ENCODE measurements around the gene NEURL3.

NEURL3 gene

GRCh38 chr2:96536445-96537065, 31.4 kb upstream of the NEURL3 start, which contains the start of gene ARID5A:
ARID5A (plus strand) TSS chr2:96536752; CDS start chr2:96536827, 75 bp downstream.
- peak within 1 kb of the TSS; percentile 82 for H2AFZ ChIP-seq (ENCODE audit: low read length)
- no peak for TF ChIP-seq CTCF (conservative IDR thresholded peaks at IDR 0.05; ENCODE audit: low read length)
- TF ChIP-seq EZH2phosphoT487 (IDR thresholded peaks at IDR 0.05; ENCODE audit: borderline replicate concordance): no peak
- peaks cover 60% of the 10 kb centered on the region for H3K4me1 ChIP-seq (ENCODE audit: insufficient read depth, low read length, poor library complexity, severe bottlenecking)
- no peaks in the 10 kb centered on the region for H3F3A ChIP-seq (ENCODE audit: low read depth)
- H3K4me2 ChIP-seq (ENCODE audit: low read depth, low read length, poor library complexity, severe bottlenecking): peak within 1 kb of the TSS; percentile 93
- H4K20me1 ChIP-seq (ENCODE audit: insufficient read depth, low read length, poor library complexity, severe bottlenecking): peaks cover 34% of the 10 kb centered on the region
- H3K4me3 ChIP-seq (ENCODE audit: low read length, poor library complexity, severe bottlenecking): peak within 1 kb of the TSS; percentile 79
- no peaks in the 10 kb centered on the region for H3K9me3 ChIP-seq (ENCODE audit: insufficient read depth, low read depth, low read length)
- no peaks in the 10 kb centered on the region for H3K9me2 ChIP-seq (replicated peaks; ENCODE audit: low read depth, low read length)
- H3K27me3 ChIP-seq (ENCODE audit: insufficient read depth, low read length, poor library complexity, severe bottlenecking): no peaks in the 10 kb centered on the region
- H3K79me2 ChIP-seq (ENCODE audit: insufficient read depth, low read length): peaks cover 40% of the 10 kb centered on the region
- H3K9ac ChIP-seq (ENCODE audit: low read depth, low read length, poor library complexity, severe bottlenecking): peak within 1 kb of the TSS; percentile 76
- no peaks in the 10 kb centered on the region for H3K36me3 ChIP-seq (ENCODE audit: insufficient read depth, low read length)

GRCh38 chr2:96535331-96535730, 30.2 kb upstream of the NEURL3 start:
- peaks cover 31% of the 10 kb centered on the region for H3K79me2 ChIP-seq (ENCODE audit: insufficient read depth, low read length)
- H3K4me3 ChIP-seq (ENCODE audit: low read length, poor library complexity, severe bottlenecking): no peak overlapping the region
- no peak overlapping the region for H3K9ac ChIP-seq (ENCODE audit: low read depth, low read length, poor library complexity, severe bottlenecking)
- no peak overlapping the region for H2AFZ ChIP-seq (ENCODE audit: low read length)
- no peak for TF ChIP-seq CTCF (conservative IDR thresholded peaks at IDR 0.05; ENCODE audit: low read length)
- no peak for TF ChIP-seq EZH2phosphoT487 (IDR thresholded peaks at IDR 0.05; ENCODE audit: borderline replicate concordance)
- no peaks in the 10 kb centered on the region for H3K36me3 ChIP-seq (ENCODE audit: insufficient read depth, low read length)
- H3K27me3 ChIP-seq (ENCODE audit: insufficient read depth, low read length, poor library complexity, severe bottlenecking): no peaks in the 10 kb centered on the region
- no peak overlapping the region for H3K4me2 ChIP-seq (ENCODE audit: low read depth, low read length, poor library complexity, severe bottlenecking)
- H3K9me3 ChIP-seq (ENCODE audit: insufficient read depth, low read depth, low read length): no peaks in the 10 kb centered on the region
- no peaks in the 10 kb centered on the region for H3F3A ChIP-seq (ENCODE audit: low read depth)
- H3K4me1 ChIP-seq (ENCODE audit: insufficient read depth, low read length, poor library complexity, severe bottlenecking): peaks cover 67% of the 10 kb centered on the region
- H3K9me2 ChIP-seq (replicated peaks; ENCODE audit: low read depth, low read length): no peaks in the 10 kb centered on the region
- peaks cover 31% of the 10 kb centered on the region for H4K20me1 ChIP-seq (ENCODE audit: insufficient read depth, low read length, poor library complexity, severe bottlenecking)

DNA sequence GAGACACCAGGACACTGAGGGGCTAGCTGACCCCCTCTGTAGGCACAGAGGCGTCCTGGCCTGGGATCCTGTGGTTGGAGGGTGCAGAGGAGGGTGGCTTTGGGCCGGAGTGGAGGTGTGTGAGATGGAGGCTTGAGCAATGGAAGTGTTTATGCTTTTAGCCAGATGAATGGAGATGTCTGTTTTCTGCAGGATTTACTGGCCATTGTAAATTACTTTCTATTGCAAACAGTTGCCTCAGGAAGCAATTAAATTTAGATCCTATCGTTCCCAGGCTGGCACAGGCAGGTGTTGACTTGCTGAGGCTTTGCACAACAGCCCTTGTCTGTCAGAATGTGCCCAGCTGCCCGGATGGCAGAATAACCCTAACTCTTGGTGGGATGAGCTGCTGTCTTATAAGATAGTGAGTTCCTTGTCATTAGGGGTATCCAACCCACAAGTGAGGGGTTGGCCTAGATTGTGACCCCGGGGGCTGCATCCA, 29.6 kb upstream of the NEURL3 start:
- H3K4me3 ChIP-seq (ENCODE audit: low read length, poor library complexity, severe bottlenecking): no peak overlapping the region
- H3K79me2 ChIP-seq (ENCODE audit: insufficient read depth, low read length): peaks cover 26% of the 10 kb centered on the region
- H3K4me2 ChIP-seq (ENCODE audit: low read depth, low read length, poor library complexity, severe bottlenecking): no peak overlapping the region
- peaks cover 26% of the 10 kb centered on the region for H4K20me1 ChIP-seq (ENCODE audit: insufficient read depth, low read length, poor library complexity, severe bottlenecking)
- H3F3A ChIP-seq (ENCODE audit: low read depth): no peaks in the 10 kb centered on the region
- no peaks in the 10 kb centered on the region for H3K27me3 ChIP-seq (ENCODE audit: insufficient read depth, low read length, poor library complexity, severe bottlenecking)
- H3K9me3 ChIP-seq (ENCODE audit: insufficient read depth, low read depth, low read length): no peaks in the 10 kb centered on the region
- no peaks in the 10 kb centered on the region for H3K36me3 ChIP-seq (ENCODE audit: insufficient read depth, low read length)
- TF ChIP-seq EZH2phosphoT487 (IDR thresholded peaks at IDR 0.05; ENCODE audit: borderline replicate concordance): no peak
- no peak for TF ChIP-seq CTCF (conservative IDR thresholded peaks at IDR 0.05; ENCODE audit: low read length)
- no peaks in the 10 kb centered on the region for H3K9me2 ChIP-seq (replicated peaks; ENCODE audit: low read depth, low read length)
- H3K4me1 ChIP-seq (ENCODE audit: insufficient read depth, low read length, poor library complexity, severe bottlenecking): peaks cover 67% of the 10 kb centered on the region
- H2AFZ ChIP-seq (ENCODE audit: low read length): no peak overlapping the region
- H3K9ac ChIP-seq (ENCODE audit: low read depth, low read length, poor library complexity, severe bottlenecking): no peak overlapping the region
